Fibroblast of skin of left biceps (primary cell): ENCODE results near the gene MTHFR.

Experiments used
- DNase-seq, 2 experiments: peaks; one replicate each; pipeline ENCODE4 v3.0.0-alpha.2; 2013; ENCODE audit warnings: low read depth in 2 of 2

The MTHFR gene

DNA sequence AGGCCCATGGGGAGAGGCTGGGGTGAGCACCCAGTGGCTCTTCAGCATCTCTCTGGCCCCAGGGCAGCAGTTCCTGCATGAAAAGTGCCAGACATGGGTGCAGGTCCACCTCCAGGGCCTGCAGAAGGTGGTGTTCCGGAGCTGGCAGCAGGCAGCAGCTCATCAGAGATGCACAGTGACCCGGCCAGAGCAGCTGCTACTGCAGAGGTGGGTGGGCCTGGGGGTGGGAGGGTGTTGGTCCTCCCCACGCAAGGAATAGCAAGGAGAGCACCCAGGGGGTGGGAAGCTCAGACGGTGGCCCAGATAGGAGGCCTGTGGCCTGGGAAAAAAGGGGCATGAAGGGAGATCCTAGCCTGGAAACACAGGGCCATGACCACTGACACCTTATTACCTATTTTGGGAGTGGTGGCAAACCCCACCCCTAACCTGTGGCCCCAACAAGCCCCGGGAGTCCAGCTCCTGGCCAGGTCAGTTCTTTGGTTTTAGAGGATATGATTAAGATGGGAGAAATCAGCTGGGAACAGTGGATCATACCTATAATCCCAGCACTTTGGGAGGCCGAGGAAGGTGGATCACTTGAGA is 23.5 kb downstream of the MTHFR start:
- DNase-seq: no peak

DNA sequence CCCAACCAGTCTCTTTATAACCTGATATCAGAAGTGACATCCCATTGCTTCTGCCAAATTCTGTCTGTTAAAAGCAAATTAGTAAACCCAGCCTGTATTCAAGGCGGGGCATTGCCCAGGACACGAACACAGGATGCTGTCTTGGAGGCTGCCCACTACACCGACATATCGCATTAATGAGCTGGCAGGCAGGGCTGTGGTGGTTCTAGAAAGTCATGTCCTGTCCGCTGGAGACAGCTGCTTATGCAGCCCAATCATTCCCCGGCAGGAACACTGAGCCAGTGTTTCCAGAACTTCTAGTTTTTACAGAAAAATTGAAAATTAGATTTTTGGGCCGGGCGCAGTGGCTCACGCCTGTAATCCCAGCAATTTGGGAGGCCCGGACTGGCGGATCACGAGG is 24.5 kb downstream of the MTHFR start:
- DNase-seq: no peak

DNA sequence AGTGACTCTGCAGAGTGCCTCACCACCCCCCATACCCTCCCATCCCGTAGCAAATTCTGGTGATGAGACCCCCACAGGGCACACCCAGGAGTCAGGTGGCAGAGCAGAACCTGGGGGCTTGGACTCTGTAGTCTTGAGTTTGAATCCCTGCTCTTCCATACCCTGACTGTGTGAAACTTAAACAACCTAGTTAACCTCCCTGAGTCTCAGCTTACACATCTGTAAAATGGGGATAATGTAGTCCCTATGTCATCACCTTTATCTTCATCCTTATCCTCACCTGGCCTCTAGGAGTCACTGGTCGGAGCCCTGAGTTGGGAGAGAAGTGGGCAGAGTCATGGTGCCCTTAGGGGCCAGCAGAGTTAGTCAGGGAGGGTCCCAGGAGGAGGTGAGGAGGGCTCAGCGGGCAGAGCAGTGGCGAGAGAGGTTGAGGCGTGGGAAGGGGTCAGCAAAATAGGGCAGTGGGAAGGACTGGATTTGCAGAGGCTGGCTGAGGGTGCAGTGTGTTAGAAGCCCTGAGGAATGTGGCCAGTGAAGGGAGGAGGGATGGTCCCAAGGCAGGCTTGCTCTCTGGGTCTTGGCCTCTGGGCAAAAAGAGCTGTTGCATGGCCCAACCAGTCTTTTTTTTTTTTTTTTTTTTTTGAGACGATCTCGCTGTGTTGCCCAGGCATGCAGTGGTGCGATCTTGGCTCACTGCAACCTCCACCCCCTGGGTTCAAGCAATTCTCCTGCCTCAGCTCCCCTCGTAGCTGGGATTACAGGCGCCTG is 25.2 kb downstream of the MTHFR start:
- no peak for DNase-seq

- no peak for DNase-seq
Observed at GRCh38 chr1:11779715-11780379, 25.9 kb downstream of the MTHFR start.

DNA sequence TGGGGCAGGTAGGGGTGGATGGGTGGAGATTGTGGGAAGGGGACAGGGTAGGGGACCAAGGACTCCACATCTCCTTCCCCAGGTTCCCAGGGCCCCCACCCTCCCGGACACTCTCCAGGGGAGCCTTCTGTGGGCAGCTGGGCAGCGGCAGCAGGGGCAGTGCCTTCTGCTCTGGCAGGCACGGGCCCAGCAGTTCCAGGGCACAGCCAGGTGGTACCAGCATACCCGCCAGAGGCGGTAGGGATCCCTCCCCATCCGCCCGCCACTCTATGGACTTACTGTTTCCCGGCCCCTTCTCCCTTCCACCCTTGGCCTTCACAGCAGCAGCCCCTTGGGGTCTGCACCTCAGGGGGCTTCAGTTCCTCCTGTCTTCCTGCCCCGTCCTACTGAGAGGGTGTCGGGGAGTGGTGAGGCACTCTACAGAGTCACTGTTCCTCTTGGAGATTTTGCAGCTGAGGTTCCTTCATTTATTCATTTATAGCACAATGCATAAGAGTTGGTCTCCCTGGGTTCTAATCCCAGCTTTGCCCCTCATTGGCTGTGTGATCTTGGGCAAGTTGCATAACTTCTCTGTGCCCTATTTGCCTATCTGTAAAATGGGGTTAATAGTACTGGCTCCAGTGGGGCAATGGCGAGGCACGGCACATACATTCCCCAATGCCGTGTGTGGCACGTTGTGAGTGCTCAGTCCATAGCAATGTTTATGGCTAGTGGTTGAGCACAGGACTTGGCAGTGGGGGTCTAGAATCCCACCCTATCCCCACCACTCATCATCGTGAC is 26.7 kb downstream of the MTHFR start:
- DNase-seq: no peak

- DNase-seq: no peak
Observed at GRCh38 chr1:11778336-11778735, 27.4 kb downstream of the MTHFR start.

DNA sequence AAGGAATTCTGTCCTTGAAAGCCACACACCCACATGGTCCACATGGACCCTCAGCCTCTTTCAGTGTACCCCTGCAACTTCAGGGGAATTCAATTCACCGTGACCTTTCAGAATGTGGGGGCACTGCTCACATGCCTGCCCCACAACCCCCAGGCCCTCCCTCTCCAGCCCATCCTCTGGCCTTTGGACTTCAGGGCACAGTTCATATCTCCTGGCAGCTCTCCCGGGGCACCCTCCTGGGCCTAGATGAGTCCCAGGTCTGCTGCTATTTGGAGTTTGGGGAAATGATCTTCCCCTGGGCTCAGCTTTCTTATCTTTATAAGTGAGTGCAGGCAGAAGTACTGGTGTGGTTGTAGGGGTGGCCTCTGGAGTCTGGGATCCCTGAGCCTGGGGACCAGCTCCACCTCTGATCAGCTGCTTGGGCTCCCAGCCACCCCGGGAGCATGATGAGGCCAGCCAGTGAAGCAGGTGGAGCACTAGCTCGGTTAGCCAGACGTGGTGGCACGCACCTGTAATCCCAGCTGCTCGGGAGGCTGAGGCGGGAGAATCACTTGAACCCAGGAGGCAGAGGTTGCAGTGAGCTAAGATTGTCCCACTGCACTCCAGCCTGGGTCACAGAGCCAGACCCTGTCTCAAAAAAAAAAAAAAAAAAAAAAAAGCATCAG is 28.0 kb downstream of the MTHFR start:
- no peak for DNase-seq

- no peak for DNase-seq
Observed at GRCh38 chr1:11774753-11775152, 31.0 kb downstream of the MTHFR start.

DNA sequence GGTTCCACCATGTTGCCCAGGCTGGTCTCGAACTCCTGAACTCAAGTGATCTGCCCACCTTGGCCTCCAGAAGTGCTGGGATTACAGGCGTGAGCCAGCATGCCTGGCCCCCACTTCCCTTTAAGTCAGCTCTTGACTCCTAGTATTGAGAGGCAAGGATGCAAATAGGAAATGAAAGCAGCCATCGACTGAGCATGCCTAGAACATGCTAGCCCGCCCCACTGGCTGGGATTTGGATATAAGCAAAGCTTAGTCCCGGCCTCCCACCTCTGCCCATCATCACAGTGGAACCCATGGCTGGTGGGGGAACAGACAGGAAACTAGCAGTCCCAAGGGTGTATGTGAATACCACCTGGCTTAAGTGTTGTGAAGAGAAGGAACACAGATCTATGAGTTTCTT is 33.3 kb downstream of the MTHFR start:
- DNase-seq: no peak

DNA sequence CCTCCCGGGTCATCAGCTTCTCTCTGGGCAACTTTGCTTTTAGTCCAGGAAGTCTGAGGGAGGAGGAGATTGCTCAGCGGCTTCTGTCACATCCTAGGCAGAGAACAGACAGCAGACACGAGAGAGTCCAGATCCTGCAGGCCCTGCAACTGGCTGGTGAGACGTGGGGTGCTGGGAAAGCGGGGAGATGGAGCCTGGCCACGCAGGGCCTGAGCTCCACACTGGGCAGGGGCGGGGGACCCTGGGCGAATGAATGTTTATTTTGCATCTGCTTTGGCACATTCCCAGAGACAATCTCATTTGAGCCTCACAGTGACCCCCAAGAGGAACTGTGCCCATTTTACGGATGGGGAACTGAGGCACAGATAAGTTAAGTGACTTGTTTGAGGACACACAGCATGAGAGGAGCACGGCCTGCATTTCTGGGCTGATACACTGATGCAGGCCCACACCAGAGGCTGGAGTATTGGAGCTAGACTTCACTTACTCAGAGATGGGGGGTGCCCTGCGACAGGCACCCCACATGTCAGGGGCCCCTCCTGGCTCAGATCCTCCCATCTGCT is 34.2 kb downstream of the MTHFR start:
- no peak for DNase-seq

GRCh38 chr1:11770011-11770410 is 35.8 kb downstream of the MTHFR start:
- DNase-seq: peak in 1 of 2 experiments; percentile 1

DNA sequence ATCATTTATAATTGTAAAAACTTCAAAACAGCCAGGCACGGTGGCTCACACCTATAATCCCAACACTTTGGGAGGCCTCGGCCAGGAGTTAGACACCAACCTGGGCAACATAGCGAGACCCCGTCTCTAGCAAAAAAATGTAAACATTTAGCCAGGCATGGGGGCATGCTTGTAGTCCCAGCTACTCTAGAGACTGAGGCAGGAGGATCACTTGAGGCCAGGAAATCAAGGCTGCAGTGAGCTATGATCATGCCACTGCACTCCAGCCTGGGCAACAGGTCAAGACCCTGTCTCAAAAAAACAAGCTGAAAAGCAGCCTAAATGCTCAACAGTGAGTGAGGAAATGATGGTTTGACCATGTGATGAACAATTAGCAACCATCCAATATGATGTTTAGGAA is 36.5 kb downstream of the MTHFR start:
- no peak for DNase-seq

- no peak for DNase-seq
Observed at GRCh38 chr1:11768821-11769220, 36.9 kb downstream of the MTHFR start.

DNA sequence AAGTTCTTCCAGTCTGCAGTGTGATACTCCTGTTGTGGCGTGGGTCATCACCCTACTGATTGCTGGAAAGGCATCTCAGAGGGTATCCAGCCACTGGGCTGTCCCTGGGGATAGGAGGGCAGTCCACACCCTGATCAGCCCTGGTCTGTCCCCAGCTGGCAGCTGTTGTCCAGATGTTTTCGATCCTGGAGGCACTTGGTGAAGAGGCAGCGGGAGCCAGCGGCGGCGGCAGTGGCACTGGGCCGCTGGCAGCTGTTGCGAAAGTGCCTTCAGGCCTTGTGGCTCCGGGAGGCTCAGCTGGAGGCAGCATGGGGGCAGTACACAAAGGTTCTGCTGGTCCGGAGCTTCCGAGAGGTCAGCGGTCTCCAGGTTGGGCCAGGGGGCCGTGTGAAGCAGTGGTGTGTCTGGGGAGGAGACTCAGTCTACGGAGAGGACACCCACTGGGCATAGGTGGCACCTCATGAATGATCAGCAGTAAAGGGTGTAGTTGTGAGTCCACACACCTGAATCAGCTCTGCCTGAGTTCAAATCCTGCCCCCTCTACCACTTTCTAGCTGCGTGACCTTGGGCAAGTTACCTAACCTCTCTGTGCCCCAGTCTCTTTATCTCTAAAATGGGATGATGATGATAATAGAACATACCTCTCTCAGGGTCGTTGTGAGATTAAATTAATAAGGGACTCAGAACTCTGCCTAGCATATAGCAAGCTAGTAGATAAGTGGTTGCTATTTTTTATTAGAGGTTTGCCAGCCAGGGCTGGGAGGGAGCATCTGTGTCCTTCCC is 37.7 kb downstream of the MTHFR start:
- no peak for DNase-seq

DNA sequence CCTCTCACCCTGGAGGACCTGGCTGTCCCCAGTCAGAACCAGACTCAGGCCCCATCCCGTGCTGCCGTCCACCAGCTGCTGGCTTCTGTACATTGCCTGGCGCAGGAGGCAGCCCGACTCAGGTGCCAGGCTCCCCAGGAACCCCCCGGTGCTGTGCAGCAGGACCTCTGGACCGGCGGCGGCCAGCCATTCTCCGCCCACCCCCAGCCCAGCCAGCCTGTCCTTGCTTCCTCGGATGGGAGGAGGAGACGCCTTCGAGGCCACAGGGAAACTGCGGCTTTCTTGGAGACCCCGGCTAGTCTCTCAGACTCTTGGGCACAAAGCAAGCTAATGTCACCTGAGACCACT is 39.4 kb downstream of the MTHFR start:
- no peak for DNase-seq

DNA sequence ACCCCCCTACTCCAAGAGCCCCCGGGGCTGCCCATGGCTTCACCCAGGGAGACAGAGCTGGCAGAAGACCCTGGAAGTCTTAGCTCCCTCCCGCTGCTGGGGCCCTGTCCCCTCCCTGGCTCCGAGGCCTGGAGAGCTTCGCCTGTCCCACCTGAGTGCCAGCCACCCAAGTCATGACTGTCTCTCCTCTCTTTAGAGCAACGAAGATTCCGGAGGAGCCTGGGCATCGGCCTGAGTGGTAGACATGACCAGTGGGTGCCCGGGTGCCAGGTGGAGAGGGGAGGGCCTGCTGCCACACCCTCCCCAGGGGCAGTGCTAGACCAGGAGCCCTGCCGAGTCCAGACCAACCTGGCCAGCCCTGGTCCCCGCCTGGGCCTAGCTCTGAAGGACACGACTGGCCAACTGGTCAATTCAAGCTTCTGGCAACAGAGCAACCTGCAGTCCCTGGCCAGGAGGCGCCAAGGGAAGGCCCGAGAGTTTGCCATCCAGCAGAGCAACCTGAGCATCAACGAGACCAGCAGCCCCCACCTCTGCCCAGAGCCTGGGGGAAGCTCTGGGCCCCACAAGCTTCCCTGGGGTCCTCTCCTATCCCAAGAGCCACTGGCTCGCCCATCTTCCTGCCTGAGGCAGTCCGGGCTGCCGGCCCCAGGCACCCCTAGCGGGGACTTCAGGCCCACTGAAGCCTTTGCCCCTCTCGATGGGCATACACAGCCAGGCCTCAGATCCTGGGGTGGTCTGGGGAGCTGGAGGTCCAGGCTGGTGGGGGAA is 39.9 kb downstream of the MTHFR start:
- DNase-seq: no peak

- DNase-seq: no peak
Observed at GRCh38 chr1:11764519-11764918, 41.2 kb downstream of the MTHFR start.

- DNase-seq: no peak
Observed at GRCh38 chr1:11764115-11764514, 41.6 kb downstream of the MTHFR start.

DNA sequence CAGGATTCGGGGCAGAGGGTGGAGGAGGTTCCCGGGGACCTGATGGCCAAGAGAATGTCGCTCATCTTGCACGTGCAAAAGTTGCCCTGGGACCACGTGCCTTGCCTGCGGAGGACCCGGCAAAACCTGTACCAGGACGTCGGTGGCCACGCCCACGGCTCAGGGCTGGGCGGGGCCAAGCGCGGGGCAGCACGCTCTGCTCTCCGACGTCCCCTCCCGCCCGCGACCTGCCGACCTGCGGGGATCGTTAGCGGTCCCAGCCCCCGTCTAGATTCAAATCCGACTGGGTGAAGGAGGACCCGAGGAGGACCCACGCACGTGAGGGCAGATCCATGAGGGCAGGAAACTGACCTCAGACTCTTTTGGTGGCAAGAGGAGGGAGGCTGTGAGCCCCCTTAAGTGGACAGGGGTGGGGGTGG is 43.8 kb downstream of the MTHFR start, which contains the start of gene C1orf167:
Gene C1orf167, plus strand, starts transcription at position 206 of the 419 bp plus-strand sequence. CDS start 2,208 bp downstream, outside the sequence.
- DNase-seq: no peak

DNA sequence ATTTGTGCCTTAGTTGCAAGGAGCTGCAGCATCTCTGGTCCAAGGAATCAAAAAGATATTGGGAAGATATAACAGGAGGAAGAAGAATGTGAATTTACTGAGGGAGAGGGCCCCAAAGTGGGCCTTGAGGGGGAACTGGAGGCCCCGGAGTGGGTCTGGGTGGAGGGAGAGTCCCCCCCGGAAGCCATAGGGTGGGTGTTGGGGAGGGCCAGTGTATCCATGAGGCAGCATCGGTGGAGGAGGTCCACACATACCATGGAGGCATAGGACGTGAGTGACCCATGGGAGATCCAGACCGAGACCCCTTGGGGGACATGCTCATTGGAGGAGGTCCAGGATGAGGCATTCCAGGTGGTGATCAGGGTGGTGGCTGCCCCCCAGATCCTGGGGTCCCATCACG is 44.5 kb downstream of the MTHFR start:
- DNase-seq: no peak
